Prostate gland (tissue), 2 donors: ENCODE results near the gene CAPN8. TPM values are rescaled to one million over a fixed set of nuclear protein-coding genes. Genes with fewer than 3 reads are reported as not detected.

Experiments used
- DNase-seq: peaks from one replicate; pipeline ENCODE4 v3.0.0-alpha.2; 2019; ENCODE audit warnings: low spot score
- H3K27ac ChIP-seq, 2 donors: fragments of 200-600 bp; sonication (generic); 2 replicates each; pipeline ENCODE4 v1.5.1; 2017 to 2019
- H3K27me3 ChIP-seq: fragments of 200-600 bp; sonication (generic); replicated peaks from 2 replicates; pipeline ENCODE4 v1.5.1; 2019; ENCODE audit not compliant: insufficient read depth
- H3K36me3 ChIP-seq, 2 donors: fragments of 200-600 bp; sonication (generic); 1 replicate in 1 of 2; 2 replicates in 1 of 2; pipeline versions ENCODE4 v1.5.1 to v1.8.1; 2017 to 2019
- H3K4me1 ChIP-seq: fragments of 200-600 bp; sonication (generic); replicated peaks from 2 replicates; pipeline ENCODE4 v1.5.1; 2019
- H3K4me3 ChIP-seq, 2 donors: fragments of 200-600 bp; sonication (generic); 2 replicates each; pipeline ENCODE4 v1.5.1; 2017 to 2019
- H3K9me3 ChIP-seq: fragments of 200-600 bp; sonication (generic); 2 replicates; pipeline ENCODE4 v1.5.1; 2017
- CTCF ChIP-seq, 4 experiments: fragments of 200-600 bp in 2 of 4; fragments of 450-650 bp in 2 of 4; sonication (generic) in 2 of 4; IDR thresholded peaks; 1 replicate in 3 of 4; 2 replicates in 1 of 4; pipeline ENCODE4 v1.5.1; 2016 to 2019; ENCODE audit warnings: antibody characterized with exemption in 4 of 4, mild to moderate bottlenecking in 2 of 4, moderate library complexity in 2 of 4
- POLR2A ChIP-seq: fragments of 450-650 bp; IDR thresholded peaks from one replicate; pipeline ENCODE4 v1.6.1; 2016; ENCODE audit warnings: antibody characterized with exemption, mild to moderate bottlenecking
- POLR2AphosphoS5 ChIP-seq: sonication (generic); formaldehyde crosslinking; IDR thresholded peaks from one replicate; pipeline ENCODE4 v1.6.1; 2017; ENCODE audit warnings: antibody characterized with exemption
- WGBS: methylation state at CpG from one replicate; pipeline ENCODE4 v1.1.5; 2018; 5-methylcytosine and 5-hydroxymethylcytosine counted together
- intact Hi-C: fragments of 100-400 bp; cut with DNase I; formaldehyde crosslinking; loops from one replicate; pipeline ENCODE4 v1.14.2; 2022
- total RNA-seq, 2 donors: library from RNA; depleted of rRNA; stranded (reverse); fragments of >200 nt; gene quantifications; one replicate each; pipeline ENCODE4 v1.1.0, GENCODE V29; 2016

The CAPN8 gene
- total RNA-seq, 2 donors from 2014 or later: 3.0 to 5.6 TPM

- Histone ChIP-seq H3K4me1 (no peaks in the 10 kb centered on the region), H3K36me3 (no peaks in the 10 kb centered on the region), H3K27ac (no peak overlapping the region), H3K9me3 (no peaks in the 10 kb centered on the region), H3K27me3 (no peaks in the 10 kb centered on the region), H3K4me3 (no peak overlapping the region)
- 61% methylated on average over 7 of the region's 7 CpGs for WGBS
- no peak for TF ChIP-seq POLR2AphosphoS5
- TF ChIP-seq POLR2A: no peak
- TF ChIP-seq CTCF (IDR thresholded peaks at IDR 0.05): no peak
- no peak for DNase-seq
- intact Hi-C loops: no loop called here
Measured at GRCh38 chr1:223641523-223642039, 23.9 kb downstream of the CAPN8 start.

GRCh38 chr1:223639331-223639749 is 26.2 kb downstream of the CAPN8 start:
- H3K4me1 ChIP-seq: no peaks in the 10 kb centered on the region
- intact Hi-C loops: no loop called here
- 26% methylated on average over 2 of the region's 2 CpGs for WGBS
- no peaks in the 10 kb centered on the region for H3K27me3 ChIP-seq
- H3K27ac ChIP-seq: no peak overlapping the region
- TF ChIP-seq POLR2A: no peak
- TF ChIP-seq CTCF (IDR thresholded peaks at IDR 0.05): no peak
- no peak for TF ChIP-seq POLR2AphosphoS5
- no peaks in the 10 kb centered on the region for H3K9me3 ChIP-seq
- DNase-seq: no peak
- no peak overlapping the region for H3K4me3 ChIP-seq
- H3K36me3 ChIP-seq: no peaks in the 10 kb centered on the region

- no peak overlapping the region for H3K4me3 ChIP-seq
- H3K9me3 ChIP-seq: no peaks in the 10 kb centered on the region
- no peaks in the 10 kb centered on the region for H3K4me1 ChIP-seq
- WGBS: 62% methylated on average over 4 of the region's 4 CpGs
- H3K36me3 ChIP-seq: no peaks in the 10 kb centered on the region
- no peak overlapping the region for H3K27ac ChIP-seq
- TF ChIP-seq POLR2AphosphoS5 (no peak), CTCF (IDR thresholded peaks at IDR 0.05) (no peak), POLR2A (no peak)
- DNase-seq: no peak
- H3K27me3 ChIP-seq: no peaks in the 10 kb centered on the region
- intact Hi-C loops: no loop called here
Measured at GRCh38 chr1:223635236-223635635, 30.3 kb downstream of the CAPN8 start.

GRCh38 chr1:223634423-223634822 is 31.1 kb downstream of the CAPN8 start:
- no peak for DNase-seq
- Histone ChIP-seq H3K9me3 (no peaks in the 10 kb centered on the region), H3K27me3 (no peaks in the 10 kb centered on the region), H3K4me1 (no peaks in the 10 kb centered on the region), H3K27ac (no peak overlapping the region), H3K4me3 (no peak overlapping the region), H3K36me3 (no peaks in the 10 kb centered on the region)
- WGBS: 80% methylated on average over 4 of the region's 4 CpGs
- intact Hi-C loops: no loop called here
- TF ChIP-seq POLR2A (no peak), POLR2AphosphoS5 (no peak), CTCF (IDR thresholded peaks at IDR 0.05) (no peak)

- intact Hi-C loops: no loop called here
- WGBS: 42% methylated on average over 6 of the region's 6 CpGs
- Histone ChIP-seq H3K4me3 (no peak overlapping the region), H3K27me3 (no peaks in the 10 kb centered on the region), H3K9me3 (no peaks in the 10 kb centered on the region), H3K36me3 (no peaks in the 10 kb centered on the region), H3K4me1 (no peaks in the 10 kb centered on the region), H3K27ac (no peak overlapping the region)
- TF ChIP-seq CTCF (IDR thresholded peaks at IDR 0.05): no peak
- no peak for TF ChIP-seq POLR2A
- no peak for TF ChIP-seq POLR2AphosphoS5
- DNase-seq: no peak
Measured at GRCh38 chr1:223631956-223632355, 33.5 kb downstream of the CAPN8 start.
